ENCODE data around the gene TMEM225B.
A peak's percentile ranks its signal among the peaks of the same experiment; 100 is the strongest.

TMEM225B gene

DNA sequence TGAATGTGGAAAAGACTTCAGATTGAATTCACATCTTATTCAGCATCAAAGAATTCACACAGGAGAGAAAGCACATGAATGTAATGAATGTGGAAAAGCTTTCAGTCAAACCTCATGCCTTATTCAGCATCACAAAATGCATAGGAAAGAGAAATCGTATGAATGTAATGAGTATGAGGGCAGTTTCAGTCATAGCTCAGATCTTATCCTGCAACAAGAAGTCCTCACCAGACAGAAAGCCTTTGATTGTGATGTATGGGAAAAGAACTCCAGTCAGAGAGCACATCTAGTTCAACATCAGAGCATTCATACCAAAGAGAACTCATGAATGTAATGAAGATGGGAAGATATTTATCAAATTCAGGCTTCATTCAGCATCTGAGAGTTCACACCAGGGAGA, 24.8 kb upstream of the TMEM225B start:
- Histone ChIP-seq H3K27ac (ENCODE audit: low read depth, low read length) (no peak overlapping the region), H3F3A (ENCODE audit: control insufficient read depth, insufficient read depth) (peaks cover 22% of the 10 kb centered on the region; the same call in 1 of the 2 replicates), H3K9me2 (replicated peaks; ENCODE audit: control insufficient read depth, low read length) (no peaks in the 10 kb centered on the region), H4K20me1 (ENCODE audit: control insufficient read depth, insufficient read depth, low read depth, low read length) (0 out of 2 replicates have a peak, but pooled peaks cover 8% of the 10 kb centered on the region), H3K4me2 (ENCODE audit: low read length) (no peak overlapping the region), H3K36me3 (ENCODE audit: control insufficient read depth, low read length) (peaks cover 61% of the 10 kb centered on the region), H3K4me3 (ENCODE audit: low read length) (no peak overlapping the region), H3K79me2 (ENCODE audit: control insufficient read depth, low read length) (peaks cover 6% of the 10 kb centered on the region; the same call in 1 of the 2 replicates), H3K4me1 (ENCODE audit: control insufficient read depth, low read length) (peaks cover 23% of the 10 kb centered on the region), H3K27me3 (ENCODE audit: control insufficient read depth, low read length) (no peaks in the 10 kb centered on the region), H3K9me3 (ENCODE audit: control insufficient read depth, insufficient read depth, low read length) (no peaks in the 10 kb centered on the region)
- TF ChIP-seq, protein P1, sequence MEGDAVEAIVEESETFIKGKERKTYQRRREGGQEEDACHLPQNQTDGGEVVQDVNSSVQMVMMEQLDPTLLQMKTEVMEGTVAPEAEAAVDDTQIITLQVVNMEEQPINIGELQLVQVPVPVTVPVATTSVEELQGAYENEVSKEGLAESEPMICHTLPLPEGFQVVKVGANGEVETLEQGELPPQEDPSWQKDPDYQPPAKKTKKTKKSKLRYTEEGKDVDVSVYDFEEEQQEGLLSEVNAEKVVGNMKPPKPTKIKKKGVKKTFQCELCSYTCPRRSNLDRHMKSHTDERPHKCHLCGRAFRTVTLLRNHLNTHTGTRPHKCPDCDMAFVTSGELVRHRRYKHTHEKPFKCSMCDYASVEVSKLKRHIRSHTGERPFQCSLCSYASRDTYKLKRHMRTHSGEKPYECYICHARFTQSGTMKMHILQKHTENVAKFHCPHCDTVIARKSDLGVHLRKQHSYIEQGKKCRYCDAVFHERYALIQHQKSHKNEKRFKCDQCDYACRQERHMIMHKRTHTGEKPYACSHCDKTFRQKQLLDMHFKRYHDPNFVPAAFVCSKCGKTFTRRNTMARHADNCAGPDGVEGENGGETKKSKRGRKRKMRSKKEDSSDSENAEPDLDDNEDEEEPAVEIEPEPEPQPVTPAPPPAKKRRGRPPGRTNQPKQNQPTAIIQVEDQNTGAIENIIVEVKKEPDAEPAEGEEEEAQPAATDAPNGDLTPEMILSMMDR (IDR thresholded peaks at IDR 0.05; ENCODE audit: low read depth, low read length, poor library complexity, severe bottlenecking), result no peak
- TF ChIP-seq EZH2phosphoT487 (IDR thresholded peaks at IDR 0.05; ENCODE audit: borderline replicate concordance, low read length), result no peak

DNA sequence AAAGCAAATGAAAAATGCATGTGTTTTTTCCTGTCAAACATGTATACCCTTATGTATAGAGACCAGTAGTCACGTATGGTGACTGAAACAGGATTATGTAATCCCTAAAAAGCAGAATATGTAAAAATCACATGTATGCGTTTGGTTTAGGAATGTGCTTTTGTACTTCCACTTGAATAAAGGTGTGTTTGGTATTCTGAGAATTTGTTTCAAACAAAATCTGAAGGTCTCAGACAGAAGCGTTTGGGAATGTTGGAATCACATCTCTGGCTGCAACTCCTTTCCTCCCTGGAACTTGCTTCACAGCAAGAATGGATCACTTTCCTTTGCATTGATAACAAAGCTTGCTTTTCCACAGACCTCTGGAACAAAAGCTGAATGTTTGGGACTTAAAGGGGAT, 21.8 kb upstream of the TMEM225B start:
- Histone ChIP-seq H3K27ac (ENCODE audit: low read depth, low read length) (no peak overlapping the region), H3K4me2 (ENCODE audit: low read length) (no peak overlapping the region), H3K79me2 (ENCODE audit: control insufficient read depth, low read length) (no peaks in the 10 kb centered on the region), H3K27me3 (ENCODE audit: control insufficient read depth, low read length) (0 out of 2 replicates have a peak, but pooled peaks cover 7% of the 10 kb centered on the region), H3K36me3 (ENCODE audit: control insufficient read depth, low read length) (peaks cover 33% of the 10 kb centered on the region), H3K4me1 (ENCODE audit: control insufficient read depth, low read length) (peaks cover 46% of the 10 kb centered on the region), H3F3A (ENCODE audit: control insufficient read depth, insufficient read depth) (peaks cover 30% of the 10 kb centered on the region), H3K4me3 (ENCODE audit: low read length) (no peak overlapping the region), H4K20me1 (ENCODE audit: control insufficient read depth, insufficient read depth, low read depth, low read length) (0 out of 2 replicates have a peak, but pooled peaks cover 8% of the 10 kb centered on the region), H3K9me3 (ENCODE audit: control insufficient read depth, insufficient read depth, low read length) (no peaks in the 10 kb centered on the region), H3K9me2 (replicated peaks; ENCODE audit: control insufficient read depth, low read length) (no peaks in the 10 kb centered on the region)
- no peak for TF ChIP-seq EZH2phosphoT487 (IDR thresholded peaks at IDR 0.05; ENCODE audit: borderline replicate concordance, low read length)
- TF ChIP-seq, protein P1 (IDR thresholded peaks at IDR 0.05; ENCODE audit: low read depth, low read length, poor library complexity, severe bottlenecking), result no peak

DNA sequence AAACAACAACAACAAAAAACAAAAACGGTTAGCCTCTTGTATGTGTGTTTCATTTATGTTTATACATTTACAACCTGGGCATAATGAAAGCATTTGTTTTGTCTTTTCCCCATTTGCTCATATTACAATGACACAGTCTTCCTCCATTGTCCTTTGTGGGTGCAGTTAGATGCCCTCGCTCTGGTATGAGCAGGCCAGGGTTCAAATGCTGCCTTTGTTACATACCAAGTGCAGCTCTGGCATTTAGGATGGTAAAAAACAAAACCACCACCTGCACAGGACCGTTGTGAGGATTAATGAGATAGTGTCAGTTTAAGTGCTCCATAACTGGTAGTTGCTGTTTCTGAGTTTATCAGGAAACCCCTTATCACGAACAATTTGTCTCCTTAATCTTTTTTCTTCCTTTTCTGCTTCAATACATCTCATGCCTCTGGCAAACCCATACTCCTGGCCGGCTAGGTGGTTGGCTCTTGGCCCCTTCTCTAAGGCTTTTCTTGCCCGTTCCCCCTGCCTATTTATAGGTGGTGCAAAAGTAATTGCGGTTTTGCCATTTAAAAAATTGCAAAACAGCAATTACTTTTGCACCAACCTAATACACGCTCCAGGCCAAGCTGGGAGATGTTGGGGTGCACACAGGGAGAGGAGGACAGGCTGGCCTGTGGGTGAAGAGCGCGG, 18.6 kb upstream of the TMEM225B start:
- Histone ChIP-seq H3K9me2 (replicated peaks; ENCODE audit: control insufficient read depth, low read length) (no peaks in the 10 kb centered on the region), H3K4me2 (ENCODE audit: low read length) (peak overlapping the region; percentile 82), H3K36me3 (ENCODE audit: control insufficient read depth, low read length) (0 out of 2 replicates have a peak, but pooled peaks cover 5% of the 10 kb centered on the region), H3K27ac (ENCODE audit: low read depth, low read length) (no peak overlapping the region), H4K20me1 (ENCODE audit: control insufficient read depth, insufficient read depth, low read depth, low read length) (0 out of 2 replicates have a peak, but pooled peaks cover 8% of the 10 kb centered on the region), H3K4me3 (ENCODE audit: low read length) (peak overlapping the region; percentile 64), H3F3A (ENCODE audit: control insufficient read depth, insufficient read depth) (peaks cover 30% of the 10 kb centered on the region), H3K9me3 (ENCODE audit: control insufficient read depth, insufficient read depth, low read length) (no peaks in the 10 kb centered on the region), H3K79me2 (ENCODE audit: control insufficient read depth, low read length) (no peaks in the 10 kb centered on the region), H3K4me1 (ENCODE audit: control insufficient read depth, low read length) (peaks cover 46% of the 10 kb centered on the region), H3K27me3 (ENCODE audit: control insufficient read depth, low read length) (0 out of 2 replicates have a peak, but pooled peaks cover 7% of the 10 kb centered on the region)
- no peak for TF ChIP-seq EZH2phosphoT487 (IDR thresholded peaks at IDR 0.05; ENCODE audit: borderline replicate concordance, low read length)
- TF ChIP-seq, protein P1 (IDR thresholded peaks at IDR 0.05; ENCODE audit: low read depth, low read length, poor library complexity, severe bottlenecking), result no peak

Data from DOHH2 (cell line).